Stimulated activated naive CD8-positive, alpha-beta T cell treated with anti-CD3 and anti-CD28 coated beads, Interleukin-15, Interleukin-2, amounts not matched to agents 100 U/mL and 50 U/mL, for 24 hours (primary cell): Measurements from ENCODE around the gene PARM1.

Source experiments
- ATAC-seq: fragments of 150-1000 bp; cut with Tn5 transposase; one replicate; pipeline ENCODE4 v1.10.0; 2021
- DNase-seq: peaks from one replicate; pipeline ENCODE4 v3.0.0; 2021

The PARM1 gene

DNA sequence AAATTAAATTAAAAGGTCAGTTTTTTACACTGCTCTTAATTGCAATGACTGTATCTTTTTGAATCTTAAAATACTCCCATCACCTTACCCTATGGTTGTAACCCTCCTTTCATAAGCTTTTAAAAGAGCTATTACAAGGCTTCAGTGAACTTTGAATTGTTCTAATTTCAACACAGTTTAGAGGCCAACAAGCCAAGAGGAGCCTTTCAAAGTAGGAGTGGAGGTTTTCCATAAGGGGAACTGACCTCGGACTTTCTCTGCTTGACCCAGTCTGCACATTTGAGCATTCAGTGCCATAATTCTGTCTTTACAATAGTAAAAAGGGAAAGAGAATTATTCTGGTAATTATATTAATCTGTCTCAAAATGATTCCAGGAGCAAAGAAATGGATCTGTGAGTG, 98.9 kb downstream of the PARM1 start:
- ATAC-seq: no peak
- DNase-seq: no peak

DNA sequence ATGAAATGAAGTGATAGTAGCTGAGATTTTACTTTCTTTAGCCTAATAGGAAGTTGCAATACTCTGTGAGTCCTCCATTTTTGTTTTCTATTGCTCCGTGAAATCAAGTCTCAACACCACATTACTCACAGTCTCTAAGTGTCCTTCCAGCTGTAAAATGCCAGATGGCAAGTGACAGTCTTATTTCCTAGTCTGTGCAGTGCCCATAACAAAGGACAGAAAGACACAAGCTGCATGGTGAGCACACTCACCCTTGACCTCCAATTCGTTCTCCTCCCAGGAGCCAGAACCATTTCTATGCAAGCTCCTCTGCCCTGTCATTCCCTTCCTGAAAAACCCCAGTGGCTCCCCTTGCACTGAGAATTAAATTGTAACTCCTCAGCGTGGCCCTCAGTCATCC, 101.6 kb downstream of the PARM1 start:
- DNase-seq (no peak), ATAC-seq (no peak)

DNA sequence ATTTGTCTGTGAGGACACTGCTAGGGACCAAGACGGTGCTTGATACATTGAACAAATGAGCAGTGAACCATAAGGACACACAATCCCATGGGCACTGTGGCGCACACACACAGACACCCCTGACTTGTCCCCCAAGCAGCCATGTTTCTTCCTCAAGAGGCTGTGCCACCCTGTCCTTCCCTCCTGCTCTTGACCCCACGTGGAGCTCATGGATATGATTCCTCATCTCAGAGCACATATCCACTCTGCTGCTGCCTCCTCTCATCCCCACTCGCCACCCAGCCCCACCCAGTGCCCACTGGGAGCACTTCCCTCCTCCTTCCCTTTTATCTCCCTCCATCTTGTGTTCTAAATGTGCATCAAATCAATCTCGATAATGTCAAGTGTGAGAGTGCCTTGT, 102.4 kb downstream of the PARM1 start:
- DNase-seq: no peak
- ATAC-seq: no peak

DNA sequence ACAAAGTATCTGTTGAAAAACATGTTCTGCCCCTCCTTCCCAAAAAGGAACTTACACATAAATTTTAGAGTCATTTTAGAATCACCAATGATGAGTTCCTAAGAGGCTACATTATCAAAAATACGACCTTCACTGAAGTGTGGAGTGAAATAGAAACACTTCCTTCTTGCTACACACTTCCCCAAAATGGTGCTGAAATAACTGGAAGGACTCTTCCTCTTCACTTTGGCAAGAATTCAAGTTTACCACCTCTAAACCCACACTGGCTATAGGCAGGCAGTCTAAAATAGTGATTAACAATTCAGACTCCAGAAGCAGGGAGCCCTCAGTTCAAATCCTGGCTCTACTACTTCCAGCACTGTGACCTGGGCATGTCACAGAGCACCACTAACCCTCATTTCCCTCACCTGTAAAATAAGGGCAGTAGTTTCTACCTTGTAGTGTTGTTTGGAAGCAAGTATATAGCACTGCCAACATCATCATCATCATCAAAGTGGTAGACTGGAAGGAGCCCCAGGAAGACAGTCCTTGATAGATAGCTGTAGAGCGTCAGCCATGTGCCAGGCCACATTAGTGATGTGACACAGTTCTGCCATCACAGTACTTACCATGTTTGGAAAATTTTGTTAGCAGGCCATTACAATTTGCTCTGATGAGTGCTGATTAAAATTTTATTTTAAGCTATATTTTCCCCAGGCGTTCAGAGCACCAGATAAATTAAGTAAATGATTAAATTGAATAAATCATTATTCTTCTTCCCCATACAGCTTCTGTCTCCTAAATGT, 103.3 kb downstream of the PARM1 start:
- ATAC-seq (no peak), DNase-seq (no peak)

DNA sequence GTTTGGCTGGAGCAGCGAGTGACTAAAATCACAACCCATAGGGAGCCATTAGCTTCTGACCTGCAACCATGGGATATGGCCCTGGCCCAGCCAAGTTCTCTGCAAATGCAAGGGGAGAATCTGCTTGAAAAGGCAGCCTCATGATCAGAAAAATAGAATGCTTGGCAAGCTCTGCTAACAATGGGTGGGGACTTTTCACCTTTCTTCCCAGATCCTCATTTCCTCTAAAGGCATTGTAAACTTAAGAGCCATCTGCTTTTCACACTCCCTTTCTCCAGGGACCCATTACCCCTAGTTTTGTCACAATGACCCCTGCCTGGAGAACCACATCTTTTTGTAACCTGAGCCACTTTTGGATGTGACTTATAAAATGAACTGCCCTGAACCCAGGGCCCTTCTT, 104.3 kb downstream of the PARM1 start:
- DNase-seq: no peak
- no peak for ATAC-seq

DNA sequence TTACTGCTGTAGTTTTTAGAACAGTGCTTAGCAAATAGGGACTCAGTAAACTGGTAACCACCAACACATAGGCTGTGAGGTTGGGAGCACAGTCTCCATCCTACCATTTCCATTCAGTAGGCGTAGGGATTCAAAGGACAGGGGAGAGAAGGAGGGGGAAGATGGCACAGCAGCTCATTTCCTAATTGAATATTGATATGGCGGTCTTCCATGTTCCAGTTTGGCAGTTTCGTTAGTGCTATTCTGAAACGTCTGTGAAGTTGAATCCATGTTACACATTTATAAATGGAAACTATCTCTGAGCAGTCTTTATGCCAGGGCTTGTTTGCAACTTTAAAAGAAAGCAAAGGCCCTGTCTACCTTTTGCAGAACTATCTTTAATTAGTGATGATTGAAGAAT, 105.5 kb downstream of the PARM1 start:
- ATAC-seq: no peak
- DNase-seq: no peak

DNA sequence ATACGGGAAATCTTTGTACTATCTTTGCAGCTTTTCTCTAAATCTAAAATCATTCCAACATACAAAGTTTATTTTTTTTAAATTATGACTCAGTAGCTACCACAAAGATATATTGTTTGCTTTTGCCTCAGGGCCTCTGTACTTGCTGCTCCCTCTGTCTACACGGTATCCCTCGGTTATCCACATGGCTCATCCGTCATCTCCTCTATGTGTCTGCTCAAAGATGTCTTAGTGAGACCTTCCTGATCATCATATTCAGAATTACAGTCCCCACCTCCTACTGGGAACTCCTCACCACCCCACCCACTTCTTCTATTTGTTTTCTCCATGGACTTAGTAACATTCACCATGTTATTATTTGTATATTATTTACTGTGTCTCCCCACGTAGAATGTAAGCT, 107.8 kb downstream of the PARM1 start:
- ATAC-seq: no peak

DNA sequence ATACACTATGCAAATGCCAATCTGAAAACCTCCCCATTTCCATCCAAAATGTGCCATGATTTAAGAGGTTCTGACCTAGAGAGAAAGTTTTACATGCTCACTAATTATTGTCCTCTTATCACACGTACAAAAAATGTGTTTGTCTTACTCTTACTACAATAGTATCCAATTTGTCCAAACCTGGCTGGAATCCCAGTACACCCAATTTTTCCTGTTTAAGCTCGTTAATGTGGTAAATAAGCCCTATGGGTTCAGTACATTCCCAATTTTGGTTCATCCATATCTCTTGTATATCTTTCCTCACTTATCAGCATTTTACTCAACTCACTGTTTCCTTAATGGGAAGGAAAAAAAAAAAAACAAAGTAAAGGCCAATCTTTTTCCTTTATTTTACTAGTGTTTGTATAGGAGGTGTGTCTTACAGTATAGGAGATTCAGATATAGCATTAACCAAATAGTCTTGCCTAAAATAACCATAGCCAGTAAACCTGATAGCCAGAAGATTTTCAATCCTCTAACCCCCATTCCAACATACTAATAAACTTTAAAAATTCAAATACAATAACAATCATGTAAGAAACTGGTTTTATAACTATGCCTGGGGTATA, 109.8 kb downstream of the PARM1 start:
- DNase-seq (no peak), ATAC-seq (no peak)

More for the DNA sequence above, 107.8 kb downstream of the PARM1 start:
- DNase-seq: no peak

DNA sequence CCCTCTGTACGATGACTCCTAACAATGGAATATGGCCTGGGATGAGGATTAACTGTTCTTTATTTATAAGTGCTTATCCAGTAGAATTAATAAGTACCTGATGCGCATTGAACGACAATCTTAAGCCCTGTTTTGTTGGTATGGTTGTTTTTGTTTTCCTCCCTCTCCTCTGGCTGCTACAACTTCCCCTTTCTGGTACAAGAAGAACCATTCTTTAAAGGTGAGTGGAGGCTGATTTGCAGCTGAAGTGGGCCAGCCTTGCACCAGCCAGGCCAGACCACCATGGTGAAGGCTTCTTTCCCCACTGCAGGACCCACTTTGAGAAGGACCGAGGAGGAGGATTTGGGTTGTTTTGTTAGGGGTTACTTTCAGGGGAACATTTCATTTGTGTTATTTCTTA, 113.3 kb downstream of the PARM1 start:
- ATAC-seq (no peak), DNase-seq (no peak)

DNA sequence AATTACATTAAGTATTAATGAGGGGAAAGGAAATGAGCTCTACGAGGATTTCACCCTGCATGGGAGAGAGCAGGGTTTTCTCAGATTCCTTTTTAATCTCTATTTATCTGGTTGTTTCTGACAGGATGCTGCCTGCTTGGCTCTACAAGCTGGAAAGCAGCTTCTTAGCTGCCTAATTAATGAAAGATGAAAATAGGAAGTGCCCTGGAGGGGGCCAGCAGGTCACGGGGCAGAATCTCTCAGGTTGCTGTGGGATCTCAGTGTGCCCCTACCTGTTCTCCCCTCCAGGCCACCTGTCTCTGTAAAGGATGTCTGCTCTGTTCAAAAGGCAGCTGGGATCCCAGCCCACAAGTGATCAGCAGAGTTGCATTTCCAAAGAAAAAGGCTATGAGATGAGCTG, 113.7 kb downstream of the PARM1 start:
- no peak for DNase-seq
- ATAC-seq: no peak

DNA sequence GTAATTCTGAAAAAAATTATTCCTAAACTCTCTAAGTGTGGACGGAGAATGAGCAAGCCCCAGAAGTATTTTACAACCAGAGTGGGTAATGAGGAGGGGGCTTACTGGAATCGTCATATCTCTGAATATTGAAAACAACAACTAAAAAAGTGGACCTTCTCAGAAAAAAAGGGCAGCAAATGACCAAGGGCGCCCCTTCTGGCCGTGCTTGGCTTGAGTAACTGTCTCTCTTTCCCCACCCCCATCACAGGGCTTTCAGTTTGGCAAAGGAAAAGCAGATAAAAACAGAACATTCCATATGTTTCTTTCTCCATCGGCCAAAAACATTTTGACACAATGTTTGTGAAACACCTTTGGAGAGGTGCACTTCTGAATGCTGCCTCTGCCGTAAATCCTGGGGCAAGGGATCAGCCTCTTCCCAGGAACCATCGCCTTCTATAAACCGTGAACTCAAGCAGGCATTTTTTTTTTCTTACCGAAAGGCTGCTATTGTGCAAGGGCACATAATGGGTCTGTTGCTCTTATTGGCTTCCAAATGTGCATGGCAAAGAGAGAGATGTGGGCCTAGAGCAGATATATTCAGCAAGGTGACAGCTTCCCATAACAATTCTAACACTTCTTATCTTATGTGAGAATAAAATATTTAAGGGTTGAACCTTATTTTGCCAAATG, 115.4 kb downstream of the PARM1 start:
- ATAC-seq (no peak), DNase-seq (no peak)

DNA sequence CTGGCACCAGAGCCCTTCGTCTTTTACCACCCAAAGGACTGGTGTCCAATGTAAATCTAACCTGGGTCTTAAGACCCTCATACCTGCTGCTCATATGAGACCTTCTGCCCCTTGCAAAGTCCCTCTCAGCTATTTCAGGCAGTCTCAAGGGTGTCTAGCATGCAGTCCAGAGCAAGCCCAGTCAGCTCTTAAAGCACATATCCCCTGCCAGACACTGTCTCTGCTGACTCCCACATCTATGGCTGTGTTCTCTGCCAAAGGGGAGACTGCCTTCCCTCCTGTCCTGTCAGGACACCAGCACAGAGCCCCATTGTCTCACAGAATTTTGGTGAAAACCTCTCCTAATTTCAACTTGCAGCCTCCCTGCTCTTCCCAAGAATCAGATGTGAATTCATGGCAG, 118.5 kb downstream of the PARM1 start:
- no peak for DNase-seq
- ATAC-seq: no peak

DNA sequence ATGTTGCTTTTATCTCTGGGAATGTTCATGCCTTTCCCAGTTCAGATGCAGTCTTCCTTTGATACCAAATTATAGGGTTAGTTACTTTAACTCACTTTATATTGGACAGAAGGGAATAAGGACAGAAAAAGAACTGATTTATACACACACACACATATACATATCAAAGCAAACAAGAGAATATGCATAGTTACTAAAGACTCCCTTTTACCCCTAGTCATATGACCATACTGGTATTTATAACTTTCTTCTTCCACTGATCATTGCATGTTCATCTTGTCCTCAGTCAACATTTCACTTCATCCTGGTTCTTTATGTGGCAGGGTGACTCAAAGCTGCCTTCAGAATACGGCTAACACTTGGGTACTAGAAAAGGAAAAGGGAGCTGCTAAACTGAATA, 120.4 kb downstream of the PARM1 start:
- ATAC-seq (no peak), DNase-seq (no peak)

DNA sequence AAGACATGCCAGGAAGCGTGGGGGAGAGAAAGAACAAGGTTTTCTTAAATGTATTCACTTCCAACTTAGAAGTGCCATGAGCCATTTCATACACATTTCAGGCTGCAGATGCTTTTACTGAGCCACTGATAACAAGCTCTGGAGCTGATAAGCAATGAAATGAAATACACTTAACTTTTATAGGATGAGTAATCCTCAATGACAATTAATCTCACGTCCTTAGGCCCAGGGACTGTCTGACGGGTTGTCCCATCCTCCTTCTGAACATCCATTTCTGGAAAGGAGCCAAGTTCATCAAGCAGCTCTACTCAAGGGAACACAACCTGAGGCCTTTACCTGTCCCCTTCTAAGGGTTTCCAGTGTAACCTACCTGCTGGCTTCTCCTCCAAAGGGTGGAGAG, 121.2 kb downstream of the PARM1 start:
- no peak for ATAC-seq
- no peak for DNase-seq

DNA sequence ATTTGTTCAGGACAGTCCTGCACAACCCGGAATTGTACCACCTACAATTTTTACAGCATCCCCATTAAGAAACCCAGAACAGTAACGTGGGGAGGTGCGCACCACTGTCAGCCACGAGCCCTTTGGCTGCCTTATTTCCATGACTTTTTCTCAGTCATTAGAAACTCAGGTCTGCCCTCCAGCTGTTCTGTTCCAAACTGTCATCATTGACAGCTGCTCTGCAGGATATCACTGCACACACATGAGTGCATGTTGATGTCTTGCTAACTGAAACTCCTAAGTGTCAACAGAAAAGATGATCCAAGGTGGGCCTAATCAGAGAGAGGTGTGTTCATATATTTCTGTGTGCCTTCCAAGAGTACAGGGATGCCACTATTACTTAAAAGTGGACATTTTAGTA, 123.4 kb downstream of the PARM1 start:
- ATAC-seq: no peak

DNA sequence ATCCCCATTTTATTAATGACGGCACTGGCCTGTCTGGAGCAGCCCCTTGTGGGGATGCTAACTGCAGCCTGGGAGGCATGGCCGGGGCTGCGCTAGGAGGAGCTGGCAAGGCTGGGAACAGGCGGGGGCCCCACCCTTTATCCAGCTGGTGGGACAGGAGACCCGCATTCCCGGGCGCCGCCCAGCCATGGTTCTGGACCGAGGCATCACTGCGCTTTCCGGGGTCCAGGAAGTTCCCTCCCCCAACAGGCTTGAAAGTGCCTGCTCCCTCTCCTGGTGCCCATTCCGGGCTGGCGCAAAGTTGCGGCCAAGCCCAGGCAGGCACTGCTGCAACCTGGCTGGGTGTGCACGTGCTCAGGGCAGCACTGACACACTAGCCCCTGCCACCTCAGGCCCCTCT, 124.5 kb downstream of the PARM1 start:
- DNase-seq (no peak), ATAC-seq (no peak)

More for the DNA sequence above, 123.4 kb downstream of the PARM1 start:
- no peak for DNase-seq

DNA sequence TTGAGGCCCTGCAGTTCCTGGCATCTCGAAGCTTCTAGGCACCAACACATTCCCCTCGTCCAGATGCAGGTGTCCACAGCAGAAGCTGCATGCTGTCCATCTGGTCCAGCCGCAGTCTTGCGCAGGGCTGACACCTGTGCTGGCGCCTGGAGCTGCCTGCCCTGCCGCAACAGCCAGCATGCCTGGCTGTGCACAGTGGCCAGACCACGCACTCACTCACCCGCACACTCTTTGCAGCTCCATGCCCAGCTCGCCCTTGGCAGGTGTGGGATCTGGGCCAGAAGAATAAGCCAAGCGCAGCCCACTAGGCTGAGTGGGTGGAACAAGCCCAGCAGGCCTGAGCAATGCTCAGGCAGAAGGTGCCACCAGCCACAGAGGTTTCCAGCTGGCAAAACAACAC, 125.6 kb downstream of the PARM1 start:
- DNase-seq (no peak), ATAC-seq (no peak)

DNA sequence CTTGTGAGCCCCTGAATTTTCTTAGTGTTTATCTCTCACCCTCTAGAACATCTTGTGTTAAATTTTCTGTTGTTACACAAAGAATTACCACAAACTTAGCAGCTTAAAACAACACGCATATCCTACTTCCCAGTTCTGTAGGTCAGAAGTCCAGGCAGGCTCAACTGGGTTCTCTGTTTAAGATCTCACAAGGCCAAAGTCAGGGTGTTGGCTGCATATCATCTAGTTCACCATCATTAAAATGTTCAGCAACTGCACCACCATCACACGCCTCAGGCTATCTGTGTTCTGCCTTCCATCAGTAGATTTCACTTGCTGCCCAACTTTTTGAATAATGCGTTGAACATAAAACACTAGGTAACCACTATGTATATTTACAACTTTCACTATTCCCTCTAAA, 130.5 kb downstream of the PARM1 start:
- ATAC-seq: no peak

DNA sequence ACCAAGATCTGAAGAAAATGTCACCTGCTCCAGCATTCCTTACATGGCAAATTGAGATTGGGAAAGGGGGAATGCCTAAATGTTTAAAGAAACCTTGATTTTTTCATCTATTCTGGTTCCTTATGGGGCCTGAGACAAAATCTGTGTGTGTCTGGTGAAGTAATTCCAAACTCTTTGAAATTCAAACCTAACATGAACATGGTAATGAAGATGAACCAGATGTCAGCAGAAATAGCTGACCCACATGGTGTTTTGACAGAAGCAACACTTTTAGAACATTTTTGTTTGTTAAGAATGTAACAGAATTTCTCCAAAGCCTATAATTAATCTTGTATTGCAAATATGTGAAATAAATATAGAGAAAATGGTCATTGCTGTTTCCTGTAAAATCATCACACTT, 133.0 kb downstream of the PARM1 start:
- DNase-seq (no peak), ATAC-seq (no peak)

More for the DNA sequence above, 130.5 kb downstream of the PARM1 start:
- no peak for DNase-seq

DNA sequence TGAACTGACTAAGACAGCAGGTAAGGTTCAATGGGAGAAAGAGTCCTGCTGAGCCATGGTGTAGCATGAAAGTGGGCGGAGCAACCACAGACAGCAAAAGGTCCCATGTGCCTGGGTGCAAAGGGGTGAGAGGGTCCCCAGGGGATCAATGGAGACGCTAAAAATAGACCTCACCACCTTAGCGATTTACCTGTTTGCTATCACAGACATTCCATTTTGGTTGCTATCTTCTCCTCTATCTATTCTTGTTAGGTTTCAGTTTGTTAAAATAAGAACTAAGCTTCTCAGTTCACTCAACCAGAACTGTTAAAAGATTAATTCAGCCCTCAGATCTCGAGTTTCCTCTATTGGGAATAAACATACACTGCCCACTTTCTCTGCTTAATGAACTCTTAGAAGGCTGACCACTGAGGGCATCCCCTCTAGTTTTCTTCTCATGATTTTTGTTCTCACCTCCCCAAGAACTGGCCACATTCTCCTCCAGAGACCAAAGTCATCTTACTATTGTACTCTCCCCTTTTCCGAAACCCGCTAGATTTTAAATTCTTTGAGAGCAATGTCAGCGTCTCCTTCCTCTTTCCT, 136.7 kb downstream of the PARM1 start:
- ATAC-seq: no peak
- DNase-seq: no peak

DNA sequence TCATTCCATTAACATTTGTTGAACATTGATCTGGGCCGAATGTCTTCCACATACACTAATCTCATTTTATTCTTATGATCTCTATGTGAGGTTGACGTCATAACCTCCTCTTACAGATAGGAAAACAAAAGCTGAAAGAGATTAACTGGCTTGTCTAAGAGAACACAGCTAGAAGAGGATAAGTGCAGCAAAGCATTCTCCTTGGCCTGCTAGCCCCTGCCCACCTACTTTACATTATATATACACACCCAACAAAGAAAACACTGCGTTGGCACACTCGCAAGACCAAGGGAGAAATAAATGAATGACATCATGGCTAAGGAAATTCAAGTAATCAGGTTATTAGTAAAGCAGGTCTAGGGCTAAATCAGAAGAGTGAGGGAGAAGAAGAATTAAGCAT, 138.4 kb downstream of the PARM1 start:
- DNase-seq: no peak
- no peak for ATAC-seq

DNA sequence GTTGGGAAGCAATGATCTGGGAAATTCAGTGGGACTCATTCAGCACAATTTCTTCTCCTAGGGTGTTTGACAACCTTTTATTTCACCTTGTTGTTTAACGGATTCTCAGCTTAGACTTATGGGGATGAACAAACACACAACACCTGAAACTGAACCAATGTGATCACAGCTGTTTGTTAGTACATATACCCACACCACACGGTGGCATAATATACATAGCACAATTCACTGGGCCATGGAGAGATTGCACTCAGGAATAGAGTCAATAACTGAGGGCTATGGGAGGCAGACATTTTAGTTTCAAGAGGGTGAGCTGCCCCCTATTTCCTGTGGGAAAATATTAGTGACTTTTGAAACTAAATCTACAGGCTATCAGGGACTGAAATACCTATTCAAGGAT, 148.0 kb downstream of the PARM1 start:
- no peak for DNase-seq
- ATAC-seq: no peak

DNA sequence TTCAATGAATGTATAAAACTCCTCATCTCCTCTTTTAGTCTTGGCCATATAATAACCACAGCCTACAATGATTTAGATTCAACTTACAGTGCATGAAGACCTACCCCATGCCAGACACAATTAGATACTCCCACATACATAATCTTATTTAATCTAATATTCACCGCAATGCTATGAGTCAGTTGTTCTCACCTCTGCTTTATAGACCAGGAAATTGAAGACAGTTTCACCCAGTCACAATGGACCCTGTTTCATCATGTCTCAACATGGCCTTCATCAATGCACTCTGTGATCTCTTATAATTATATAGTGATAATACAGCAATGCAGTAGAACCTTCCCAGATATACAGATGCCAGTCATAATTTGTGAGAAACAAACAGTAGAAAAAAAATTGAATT, 148.6 kb downstream of the PARM1 start:
- ATAC-seq (no peak), DNase-seq (no peak)
